A673 (cell line): ENCODE results near the gene CDKL5.

Experiments
- CTCF ChIP-seq: fragments of 300-800, 200-600 bp; sonication (generic); conservative IDR thresholded peaks from 2 replicates; pipeline ENCODE4 v1.5.1; 2017; ENCODE audit warnings: low read depth, mild to moderate bottlenecking, antibody characterized with exemption, low read length, moderate library complexity, mixed read lengths
- EZH2 ChIP-seq: fragments of 200-600 bp; sonication (generic); IDR thresholded peaks from 2 replicates; pipeline ENCODE4 v1.6.1; 2017; ENCODE audit warnings: borderline replicate concordance, low read depth, mild to moderate bottlenecking, mixed read lengths, antibody characterized with exemption, low read length; ENCODE audit not compliant: poor library complexity, severe bottlenecking

GRCh38 chrX:18579495-18579894 lies 154.1 kb downstream of the CDKL5 start:
- TF ChIP-seq CTCF = no peak
- TF ChIP-seq EZH2 = no peak
